GM21717 (cell line): ENCODE results near the gene PAXX.

Source experiments
- ATAC-seq: cut with Tn5 transposase; IDR thresholded peaks from one replicate; pipeline ENCODE4 v1.9.1; 2021; ENCODE audit warnings: mild to moderate bottlenecking, moderate library complexity; ENCODE audit not compliant: unreplicated experiment

PAXX gene

DNA sequence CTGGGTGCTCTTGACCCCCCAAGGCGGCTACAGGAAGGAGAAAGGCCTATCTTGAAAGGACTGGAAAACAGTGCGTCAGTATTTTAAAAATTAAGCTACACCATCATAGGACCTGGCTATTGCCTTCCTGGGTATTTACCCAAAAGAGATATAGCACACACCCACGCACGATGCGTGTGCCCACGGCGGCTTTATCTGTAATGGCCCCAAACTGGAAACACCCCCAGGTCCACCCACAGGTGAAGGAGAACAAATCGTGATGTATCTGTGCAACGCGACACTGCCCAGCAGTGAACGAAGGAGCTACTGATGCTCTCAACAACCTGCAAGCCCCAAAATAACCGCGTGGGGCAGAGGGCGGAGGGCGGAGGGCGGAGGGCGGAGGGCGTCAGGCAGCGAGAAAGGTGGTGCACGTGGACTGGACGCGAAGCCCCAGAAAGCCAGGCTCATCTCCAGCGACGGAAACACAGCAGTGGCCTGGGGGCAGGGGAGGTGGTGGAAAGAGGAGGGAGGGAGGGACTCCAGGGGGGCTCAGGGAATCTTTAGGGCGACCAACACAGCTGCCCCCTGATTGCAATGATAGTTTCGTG lies 27.3 kb upstream of the PAXX start:
- no peak for ATAC-seq

DNA sequence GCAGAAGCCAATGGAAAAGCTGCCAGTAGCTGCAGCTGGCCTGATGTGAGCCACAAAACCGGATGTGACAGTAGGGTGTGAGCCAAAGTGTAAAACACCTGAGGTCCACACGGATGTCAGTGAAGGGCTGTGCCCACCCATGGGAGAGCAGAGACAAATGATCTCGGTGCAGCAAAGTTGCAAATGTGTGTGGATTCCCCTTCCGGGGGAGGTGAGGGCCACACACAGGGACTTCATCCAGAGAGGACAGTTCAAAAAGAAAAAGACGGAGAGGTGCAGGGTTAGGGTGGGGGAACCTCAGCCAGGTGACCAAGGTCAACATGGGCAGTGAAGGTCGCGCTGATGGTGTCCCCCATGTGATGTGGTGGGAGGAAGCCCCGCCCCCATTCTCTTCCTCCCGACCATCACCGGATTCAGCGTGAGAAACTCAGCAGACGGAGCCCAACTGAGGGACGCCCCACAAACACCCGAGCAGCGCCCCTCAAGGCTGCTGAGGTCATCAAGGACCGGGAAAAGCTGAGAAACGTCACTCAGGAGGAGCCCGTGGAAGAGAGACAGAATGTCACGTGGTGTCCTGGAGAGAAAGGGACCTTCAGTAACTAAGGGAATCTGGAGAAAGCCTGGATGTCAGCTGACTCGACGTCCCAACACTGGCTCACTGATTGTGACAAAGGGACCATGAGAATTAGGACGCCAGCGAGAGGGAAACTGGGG lies 26.3 kb upstream of the PAXX start:
- ATAC-seq = no peak

DNA sequence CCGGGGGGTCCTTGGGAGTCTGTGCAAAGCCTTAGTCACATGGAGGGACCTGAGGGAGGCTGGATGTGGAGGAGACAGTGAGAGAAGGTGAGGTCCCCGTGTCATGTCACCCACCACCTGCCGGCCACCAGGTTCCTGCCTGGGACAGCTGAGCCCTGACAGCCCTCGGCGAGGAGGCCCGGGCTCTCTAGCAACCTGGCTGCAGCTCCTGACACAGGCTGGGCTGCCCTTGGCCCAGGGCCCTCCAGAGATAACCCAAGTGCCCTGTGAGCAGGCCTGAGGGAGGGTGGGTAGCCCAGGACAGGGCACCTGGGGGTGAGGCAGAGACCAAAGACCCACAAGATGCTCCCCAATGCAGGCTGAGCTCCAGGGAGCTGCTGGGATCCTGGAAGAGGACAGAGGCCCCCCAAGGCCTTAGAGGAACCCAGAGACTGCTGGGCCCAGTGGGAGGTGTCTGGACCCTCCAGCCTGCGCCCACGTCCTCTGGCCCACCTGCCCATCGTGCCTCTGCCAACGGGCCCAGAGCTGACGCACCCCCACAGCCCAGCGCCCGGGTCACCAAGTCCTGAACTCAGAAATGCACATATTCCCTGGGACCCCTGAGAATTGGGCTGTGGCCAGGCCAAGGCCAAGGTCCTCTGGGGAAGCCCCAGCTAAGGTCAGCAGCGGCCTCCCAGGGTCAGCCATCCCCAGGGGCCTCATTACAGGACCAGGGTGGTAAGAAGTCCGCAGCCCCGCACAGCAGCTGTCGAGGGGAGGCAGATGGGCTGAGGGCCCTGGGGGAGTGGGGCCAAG lies 23.7 kb upstream of the PAXX start:
- ATAC-seq = no peak

DNA sequence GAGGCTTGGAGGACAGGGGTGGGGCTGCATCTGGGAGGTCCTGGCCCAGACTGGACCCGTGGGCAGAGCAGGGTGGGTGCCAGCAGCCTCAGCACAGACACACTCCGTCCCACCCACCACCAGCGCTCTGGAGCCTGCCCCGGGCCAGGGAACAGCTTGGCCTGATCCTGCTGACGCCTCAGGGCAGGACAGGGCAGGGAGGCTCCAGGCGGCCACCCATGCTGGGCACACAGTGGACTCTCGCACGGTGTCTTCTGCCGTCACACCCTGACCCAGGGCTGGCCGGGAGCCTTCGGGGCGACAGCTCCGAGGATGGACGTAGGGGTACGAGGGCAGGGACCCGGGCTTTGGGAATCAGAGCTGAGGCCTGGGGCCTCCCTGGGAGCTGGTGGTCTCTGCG lies 23.1 kb upstream of the PAXX start:
- no peak for ATAC-seq

DNA sequence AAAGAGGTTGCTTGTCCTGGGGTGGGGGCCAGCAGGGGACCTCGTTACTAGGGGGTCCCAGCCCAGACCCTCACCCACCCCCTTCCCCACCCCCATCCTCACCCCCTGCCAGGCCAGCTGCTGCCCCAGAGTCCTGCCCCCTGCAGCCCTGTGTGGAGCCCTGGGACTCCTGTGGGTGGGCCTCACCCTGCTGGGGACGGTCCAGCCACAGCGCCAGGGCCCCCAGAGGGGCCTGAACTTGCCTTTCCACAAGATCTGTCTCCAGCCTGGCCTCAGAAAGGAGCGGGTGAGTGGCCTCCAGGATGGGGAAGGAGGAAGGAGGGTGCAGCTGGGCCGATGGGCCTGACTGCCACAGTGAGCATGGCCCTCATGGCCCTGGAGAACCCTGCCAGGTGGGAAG lies 22.4 kb upstream of the PAXX start:
- no peak for ATAC-seq

DNA sequence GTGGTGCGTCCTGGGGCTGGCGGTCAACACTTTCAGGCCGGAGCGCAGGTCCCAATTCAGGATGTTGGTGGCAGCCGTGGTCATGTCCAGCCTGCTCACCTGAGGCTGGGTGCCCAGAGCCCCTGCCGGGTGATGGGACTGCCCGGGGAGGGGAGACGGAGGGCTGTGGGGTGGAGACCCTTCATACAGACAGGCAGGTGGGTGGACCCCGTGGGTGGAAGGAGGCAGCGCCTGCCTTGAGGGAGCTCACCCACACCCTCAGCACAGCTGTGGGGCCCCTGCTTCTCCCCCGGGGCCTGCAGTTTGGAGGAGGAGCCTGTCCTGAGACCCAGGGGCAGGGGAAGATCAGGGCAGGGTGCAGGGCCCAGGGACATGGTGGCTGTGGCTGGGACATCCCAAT lies 21.9 kb upstream of the PAXX start:
- ATAC-seq = no peak

DNA sequence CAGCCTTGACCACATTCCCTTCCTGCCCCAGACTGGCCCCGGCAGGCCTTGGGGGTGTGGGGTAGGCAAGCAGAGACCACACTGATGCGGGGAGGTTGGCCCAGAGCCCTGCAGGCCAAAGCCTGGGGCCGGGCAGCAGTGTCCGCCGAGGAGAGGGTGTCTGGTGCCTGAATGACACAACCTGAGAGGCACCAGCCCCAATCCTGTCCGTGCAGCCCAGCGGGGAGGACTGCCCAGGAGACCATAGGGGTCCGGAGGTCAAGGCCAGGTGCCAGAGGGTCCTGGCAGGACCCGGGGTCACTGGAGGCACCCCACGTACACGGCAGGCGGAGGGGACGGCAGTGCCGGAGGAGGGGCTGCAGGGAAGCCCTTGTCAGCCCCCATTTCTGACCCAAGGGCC lies 20.5 kb upstream of the PAXX start:
- ATAC-seq = no peak

DNA sequence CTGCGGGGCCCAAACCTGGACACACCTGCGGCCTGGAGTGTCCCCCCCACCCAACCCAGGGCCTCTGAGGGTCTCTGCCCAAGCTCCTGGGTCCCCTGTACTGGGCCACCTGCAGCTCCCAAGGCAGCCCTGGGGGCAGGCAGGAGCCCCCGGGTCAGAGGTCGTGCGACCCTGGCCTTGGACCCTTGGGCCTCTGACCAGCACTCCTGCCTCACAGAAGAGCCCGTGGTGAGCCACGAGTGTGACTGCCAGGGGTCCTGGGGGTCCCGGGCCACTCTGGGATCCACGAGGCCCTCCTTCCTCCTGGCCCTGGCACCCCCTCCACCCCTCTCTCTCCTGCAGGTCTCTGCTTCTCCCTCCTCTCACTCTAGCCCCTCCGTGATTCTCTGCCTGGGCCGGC lies 19.9 kb upstream of the PAXX start:
- no peak for ATAC-seq

DNA sequence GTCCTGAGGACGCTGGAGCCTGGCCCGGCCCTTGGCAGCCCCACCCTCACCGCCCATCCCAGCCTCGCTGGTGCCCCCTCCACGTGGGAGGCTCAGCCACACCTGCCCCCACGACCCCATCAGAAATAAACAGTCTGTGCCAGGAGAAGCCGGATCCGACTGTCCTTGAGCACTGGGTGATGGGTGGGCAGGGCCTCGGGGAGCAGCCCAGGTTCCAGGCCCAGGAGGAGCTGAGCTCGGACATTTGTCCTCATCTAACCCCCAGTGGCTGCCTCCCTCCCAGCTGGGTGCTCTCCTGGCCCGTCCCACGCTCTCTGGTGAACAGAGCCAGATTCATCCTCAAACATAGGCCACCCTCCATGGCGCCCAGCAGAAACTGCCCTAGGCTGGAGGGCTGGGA lies 19.5 kb upstream of the PAXX start:
- ATAC-seq = no peak

DNA sequence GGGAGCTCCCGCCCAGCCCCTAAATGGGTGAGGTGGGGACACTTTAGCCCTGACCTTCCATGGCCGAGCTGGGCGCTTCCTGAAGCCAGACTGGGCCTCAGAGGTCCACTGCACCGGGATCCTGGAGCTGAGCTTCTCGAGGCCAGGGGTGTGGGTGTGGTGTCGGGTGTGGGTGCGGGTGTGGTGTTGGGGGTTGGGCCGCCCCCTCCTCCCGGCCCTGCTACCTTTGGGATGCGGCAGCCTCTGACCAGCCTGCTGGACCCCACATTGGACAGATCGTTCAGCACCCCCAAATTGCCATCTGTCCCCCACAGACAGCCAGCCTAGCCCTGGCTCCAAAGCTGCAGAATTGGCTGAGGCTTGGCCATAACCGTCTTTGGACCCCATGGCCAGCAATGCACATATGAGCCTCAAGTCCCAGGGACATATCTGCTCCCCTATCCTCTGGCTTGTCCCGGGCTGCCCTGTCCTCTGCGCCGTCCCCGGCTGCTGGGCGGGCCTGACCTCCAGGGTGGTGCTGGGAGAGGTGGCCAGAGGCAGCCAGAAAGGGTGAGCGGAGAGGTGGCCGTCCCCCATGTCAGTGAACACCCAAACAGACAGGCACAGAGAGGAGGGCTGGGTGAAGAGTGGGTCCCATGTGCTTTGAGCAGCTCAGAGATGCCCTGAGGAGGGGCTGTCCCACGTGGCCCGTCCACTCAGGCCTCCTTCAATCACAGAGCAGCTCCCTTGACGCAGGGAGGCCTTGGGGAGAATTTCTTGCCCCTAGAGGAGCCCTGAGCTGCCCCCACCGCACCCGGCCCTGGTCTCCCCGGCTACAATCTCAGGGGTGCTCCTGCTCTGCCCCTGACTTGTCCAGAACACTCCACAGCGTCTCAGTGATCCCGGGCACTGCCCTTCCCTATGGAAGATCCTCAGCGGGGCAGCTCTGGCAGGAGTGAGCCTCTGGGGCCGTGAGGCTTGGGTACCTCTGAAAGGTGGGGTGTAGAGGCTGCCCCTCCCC lies 18.3 kb upstream of the PAXX start:
- ATAC-seq = no peak

DNA sequence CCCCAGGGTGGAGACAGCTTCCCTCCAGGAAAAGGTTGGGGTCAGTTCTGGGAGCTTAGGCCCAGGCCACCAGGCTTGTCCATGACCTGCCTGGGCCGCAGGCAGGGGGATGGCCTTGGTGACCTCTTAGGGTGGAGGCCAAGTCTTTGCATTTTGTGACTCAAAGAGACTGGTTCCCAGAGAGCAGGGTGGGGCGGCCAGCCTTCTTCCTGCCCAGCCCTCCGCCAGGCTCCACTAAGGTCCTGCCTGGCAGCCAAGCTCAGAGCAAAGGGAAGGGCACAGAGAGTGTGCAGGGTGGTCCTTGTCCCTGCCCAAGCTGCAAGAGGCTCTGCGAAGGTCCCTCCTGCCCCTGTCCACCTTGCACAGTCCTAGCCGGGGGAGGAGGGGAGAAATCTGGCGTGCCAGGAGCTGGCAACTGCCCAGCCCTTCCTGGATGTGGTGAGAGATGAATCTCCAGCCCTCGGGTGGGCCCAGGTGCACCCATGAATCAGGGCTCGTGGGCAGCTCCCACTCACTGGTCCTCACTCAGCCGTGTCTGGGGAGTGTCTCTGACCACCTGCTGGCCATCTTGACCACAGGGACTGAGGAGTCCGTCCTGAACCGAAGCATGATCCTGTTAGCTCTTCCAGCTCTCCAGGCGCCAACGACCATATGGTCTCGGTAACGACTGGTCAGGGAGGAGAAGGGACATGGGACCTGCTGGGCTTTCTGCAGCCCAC lies 17.2 kb upstream of the PAXX start:
- no peak for ATAC-seq

DNA sequence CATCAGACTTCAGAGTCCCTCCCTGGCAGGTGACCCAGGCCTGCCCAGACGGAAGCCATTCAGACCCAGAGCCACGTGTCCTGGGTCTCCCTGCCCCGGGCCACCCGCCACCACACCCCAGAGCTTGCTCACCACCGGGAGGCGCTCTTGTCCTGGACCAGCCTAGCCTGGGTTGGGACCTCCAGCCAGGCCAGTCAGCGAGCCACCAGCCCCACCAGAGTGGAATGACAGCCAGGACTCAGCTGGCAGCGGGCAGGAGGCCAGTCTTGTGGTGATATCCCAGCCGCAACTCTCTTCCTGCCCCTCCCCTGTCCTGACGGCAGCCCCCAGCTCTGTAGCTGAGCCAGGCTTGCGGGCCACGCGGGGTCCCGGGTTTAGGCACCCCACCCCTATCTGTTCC lies 16.6 kb upstream of the PAXX start:
- ATAC-seq = no peak

DNA sequence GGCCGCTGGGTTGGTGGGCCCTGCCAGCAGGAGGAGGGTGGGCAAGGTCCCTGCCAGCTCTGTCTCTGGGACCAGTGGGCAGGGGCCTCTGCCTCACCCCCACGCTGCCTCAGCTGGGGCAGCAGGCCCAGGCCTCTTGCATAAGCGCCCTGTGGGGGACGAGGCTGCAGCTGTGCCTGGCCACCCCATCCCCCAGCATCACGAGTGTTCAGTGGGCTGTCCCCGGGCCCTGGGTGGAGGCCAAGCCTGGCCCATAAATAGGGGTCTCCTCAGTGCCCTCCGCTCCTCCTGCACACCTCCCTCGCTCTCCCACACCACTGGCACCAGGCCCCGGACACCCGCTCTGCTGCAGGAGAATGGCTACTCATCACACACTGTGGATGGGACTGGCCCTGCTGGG lies 15.0 kb upstream of the PAXX start, which contains the start of gene PTGDS:
Gene PTGDS (plus strand): TSS at position 282 of the 400 bp plus-strand sequence. CDS start 75 bp downstream, at position 357.
- no peak for ATAC-seq

DNA sequence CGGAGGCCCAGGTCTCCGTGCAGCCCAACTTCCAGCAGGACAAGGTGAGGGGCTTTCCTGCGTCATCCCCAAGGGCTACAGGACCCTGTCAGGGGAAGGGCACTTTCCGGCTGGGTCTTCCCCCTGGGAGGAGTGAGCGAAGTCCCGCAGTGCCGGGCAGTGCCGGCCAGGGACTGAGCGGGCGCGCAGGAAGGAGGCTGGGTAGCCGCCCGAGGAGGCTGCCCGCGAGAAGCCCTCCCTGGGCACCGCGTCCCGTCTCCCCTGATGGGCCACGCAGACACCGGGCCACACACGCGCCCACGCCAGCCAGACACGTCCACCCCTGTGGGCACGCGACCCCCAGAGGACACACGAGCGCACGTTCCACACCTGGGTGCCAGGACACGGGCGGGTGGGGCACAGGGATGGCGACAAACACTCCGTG lies 14.6 kb upstream of the PAXX start:
- ATAC-seq = no peak

DNA sequence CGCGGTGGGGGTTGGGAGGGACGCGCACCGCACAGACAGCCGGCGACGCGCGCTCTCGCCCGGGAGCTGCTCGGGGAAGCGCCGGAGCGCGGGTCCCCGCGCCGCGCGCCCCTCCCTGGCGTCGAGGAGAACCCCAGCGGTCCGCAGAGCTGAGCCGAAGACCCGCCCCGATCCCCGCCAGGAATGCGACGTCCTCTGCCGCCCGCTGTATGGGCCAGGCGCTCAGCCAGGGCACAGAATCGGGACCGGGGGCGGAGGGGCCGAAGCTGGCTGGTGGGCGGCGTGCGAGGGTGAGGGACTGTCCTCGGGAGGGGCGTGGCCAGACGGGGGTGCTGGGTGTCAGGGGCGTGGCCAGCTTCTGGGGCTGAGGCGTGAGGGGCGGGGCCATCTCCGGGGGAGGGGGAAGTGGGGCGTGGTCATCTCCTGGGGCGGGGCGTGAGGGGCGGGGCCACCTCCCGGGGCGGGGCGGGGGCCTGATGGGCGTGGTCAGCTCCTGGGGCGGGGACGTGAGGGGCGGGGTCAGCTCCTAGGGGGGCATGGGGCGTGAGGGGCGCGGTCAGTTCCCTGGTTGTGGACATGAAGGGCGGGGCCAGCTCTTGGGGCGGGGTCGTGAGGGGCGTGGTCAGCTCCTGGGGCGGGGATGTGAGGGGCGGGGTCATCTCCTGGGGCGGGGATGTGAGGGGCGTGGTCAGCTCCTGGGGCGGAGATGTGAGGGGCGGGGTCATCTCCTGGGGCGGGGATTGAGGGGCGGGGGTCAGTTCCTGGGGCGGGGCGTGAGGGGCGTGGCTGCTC lies 14.0 kb upstream of the PAXX start:
- ATAC-seq = no peak

DNA sequence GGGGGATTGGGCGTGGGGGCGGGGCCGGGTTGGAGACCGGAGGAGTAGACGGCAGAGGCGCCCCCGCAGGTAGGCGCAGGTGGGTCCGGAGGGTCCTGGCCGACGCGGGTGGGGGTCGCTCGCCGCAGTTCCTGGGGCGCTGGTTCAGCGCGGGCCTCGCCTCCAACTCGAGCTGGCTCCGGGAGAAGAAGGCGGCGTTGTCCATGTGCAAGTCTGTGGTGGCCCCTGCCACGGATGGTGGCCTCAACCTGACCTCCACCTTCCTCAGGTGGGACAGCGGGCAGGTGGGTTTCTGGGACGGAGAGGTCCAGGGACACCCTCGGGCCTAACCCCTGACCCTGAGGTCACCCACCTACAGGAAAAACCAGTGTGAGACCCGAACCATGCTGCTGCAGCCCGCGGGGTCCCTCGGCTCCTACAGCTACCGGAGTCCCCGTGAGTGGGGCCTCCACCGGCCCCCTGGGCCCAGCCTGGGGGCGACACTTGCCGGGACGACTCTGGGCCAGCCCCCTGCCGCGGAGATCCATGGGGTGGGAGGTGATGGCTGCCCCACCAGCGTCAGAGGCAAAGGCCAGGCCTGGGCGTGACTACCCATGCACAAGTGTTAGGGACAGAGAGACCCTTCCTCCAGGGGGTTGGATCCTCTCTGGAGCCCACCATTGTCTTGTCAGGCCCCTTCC lies 13.2 kb upstream of the PAXX start:
- ATAC-seq = no peak

DNA sequence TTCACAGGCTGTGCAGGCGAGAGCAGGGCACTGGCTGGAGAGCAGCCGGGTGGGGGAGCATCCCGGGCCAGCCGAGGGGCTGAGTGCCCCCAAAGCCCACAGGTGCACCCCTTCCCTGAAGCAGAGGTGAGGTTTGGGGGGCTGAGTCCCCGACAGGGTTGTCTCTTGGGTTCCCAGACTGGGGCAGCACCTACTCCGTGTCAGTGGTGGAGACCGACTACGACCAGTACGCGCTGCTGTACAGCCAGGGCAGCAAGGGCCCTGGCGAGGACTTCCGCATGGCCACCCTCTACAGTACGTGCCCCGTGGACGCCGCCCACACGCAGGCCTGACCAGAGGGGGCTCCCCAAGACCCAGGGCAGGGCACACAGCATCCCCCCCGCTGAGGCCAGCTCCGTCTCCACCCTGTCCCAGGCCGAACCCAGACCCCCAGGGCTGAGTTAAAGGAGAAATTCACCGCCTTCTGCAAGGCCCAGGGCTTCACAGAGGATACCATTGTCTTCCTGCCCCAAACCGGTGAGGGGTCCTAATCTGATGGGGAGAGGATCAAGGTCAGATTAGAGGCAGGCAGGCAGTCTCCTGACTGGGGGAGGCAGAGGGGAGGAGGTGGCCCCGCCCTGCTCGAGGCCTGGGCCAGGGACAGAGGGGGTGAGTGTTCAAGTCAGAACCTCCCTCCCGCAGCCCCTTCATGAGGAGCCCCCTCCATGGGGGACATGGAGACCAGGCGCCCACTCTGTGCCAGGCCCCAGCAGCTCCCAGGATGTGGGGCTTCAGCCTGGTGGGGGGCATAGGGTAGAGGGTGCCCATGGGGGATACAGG lies 12.2 kb upstream of the PAXX start:
- no peak for ATAC-seq
